HCT116 (cell line): ENCODE results near the gene GNS. TPM values are rescaled to one million over a fixed set of nuclear protein-coding genes. Genes with fewer than 3 reads are reported as not detected.

Experiments used
- ATAC-seq: fragments of 200-7000 bp; cut with Tn5 transposase; 2 replicates; pipeline ENCODE4 v1.9.1; 2020; ENCODE audit warnings: mild to moderate bottlenecking, moderate library complexity
- BruUV-seq: library from RNA; stranded (reverse); fragments of 400-500 nt; replicated peaks from 2 replicates; lab custom pipeline; 2021; lab: Mats Ljungman, UMichigan
- CTCF ChIA-PET: fragments of 300-600 bp; sonication (Branson Sonifier 250); formaldehyde crosslinking; loops from one replicate; lab custom pipeline; 2021; ENCODE audit warnings: antibody characterized with exemption; lab: Charles Lee
- POLR2A ChIA-PET: fragments of 300-600, 350-600 bp; sonication (Branson Sonifier 250); formaldehyde crosslinking; loops from one replicate; lab custom pipeline; 2021; ENCODE audit warnings: antibody characterized with exemption; lab: Charles Lee
- RAD21 ChIA-PET, 2 experiments: fragments of 300-600 bp; sonication (Branson Sonifier 250); formaldehyde crosslinking; loops; one replicate each; lab custom pipeline; 2023; ENCODE audit warnings: low total read pairs in 2 of 2; ENCODE audit not compliant: uncharacterized antibody in 2 of 2, unreplicated experiment in 2 of 2, low non-redundant PET in 1 of 2; lab: Charles Lee
- DNase-seq: peaks from one replicate; pipeline ENCODE4 v3.0.0-alpha.2; 2010; ENCODE audit warnings: low read depth, low spot score
- H2AFZ ChIP-seq: fragments of 200-600 bp; shearing (Covaris generic), sonication (generic); 2 replicates; pipeline ENCODE4 v1.6.1; 2017; ENCODE audit warnings: low read depth, mixed run types, mixed read lengths, antibody characterized with exemption, low read length; ENCODE audit not compliant: poor library complexity, severe bottlenecking
- H3K27ac ChIP-seq: 2 replicates; pipeline ENCODE4 v1.5.1; 2012; ENCODE audit warnings: low read depth, low read length
- H3K27me3 ChIP-seq: fragments of 200-600 bp; sonication (generic); 2 replicates; pipeline ENCODE4 v1.6.1; 2016; ENCODE audit warnings: mixed run types, low read length, mixed read lengths; ENCODE audit not compliant: insufficient read depth
- H3K36me3 ChIP-seq, 2 experiments: fragments of 200-500 bp in 1 of 2; fragments of 200-600 bp in 1 of 2; sonication (Bioruptor generic) in 1 of 2; sonication (generic) in 1 of 2; 2 replicates each; pipeline versions ENCODE4 v1.5.1 to v1.6.1; 2014 to 2016; ENCODE audit warnings: low read length in 2 of 2, inconsistent platforms in 1 of 2, mixed read lengths in 1 of 2, mixed run types in 1 of 2; ENCODE audit not compliant: insufficient read depth in 2 of 2, control insufficient read depth in 1 of 2
- H3K4me1 ChIP-seq, 2 experiments: fragments of 200-600 bp in 1 of 2; sonication (generic) in 1 of 2; 2 replicates each; pipeline versions ENCODE4 v1.5.1 to v1.6.1; 2012 to 2017; ENCODE audit warnings: low read length in 2 of 2, inconsistent platforms in 1 of 2, mild to moderate bottlenecking in 1 of 2, mixed read lengths in 1 of 2, mixed run types in 1 of 2, moderate library complexity in 1 of 2; ENCODE audit not compliant: insufficient read depth in 2 of 2, control insufficient read depth in 1 of 2
- H3K4me2 ChIP-seq: fragments of 200-600 bp; sonication (generic); 2 replicates; pipeline ENCODE4 v1.6.1; 2017; ENCODE audit warnings: mixed run types, low read length, mixed read lengths
- H3K4me3 ChIP-seq, 2 experiments: fragments of 200-600 bp in 1 of 2; sonication (generic) in 1 of 2; replicated peaks in 1 of 2; 2 replicates each; pipeline ENCODE4 v1.5.1; 2011 to 2016; ENCODE audit warnings: low read length in 2 of 2, control low read depth in 1 of 2, low read depth in 1 of 2, mild to moderate bottlenecking in 1 of 2, mixed read lengths in 1 of 2, mixed run types in 1 of 2
- H3K79me2 ChIP-seq: fragments of 200-600 bp; sonication (generic); 2 replicates; pipeline ENCODE4 v1.6.1; 2017; ENCODE audit warnings: mild to moderate bottlenecking, mixed run types, low read length, moderate library complexity, mixed read lengths; ENCODE audit not compliant: insufficient read depth
- H3K9ac ChIP-seq: fragments of 200-600 bp; sonication (generic); 2 replicates; pipeline ENCODE4 v1.6.1; 2016; ENCODE audit warnings: low read length, mixed read lengths
- H3K9me2 ChIP-seq: fragments of 200-600 bp; sonication (generic), shearing (Covaris generic); 2 replicates; pipeline ENCODE4 v1.6.1; 2017; ENCODE audit warnings: mixed run types, mild to moderate bottlenecking, moderate library complexity; ENCODE audit not compliant: insufficient read depth
- H3K9me3 ChIP-seq, 2 experiments: fragments of 200-500 bp in 1 of 2; fragments of 200-600 bp in 1 of 2; sonication (Bioruptor generic) in 1 of 2; sonication (generic) in 1 of 2; 2 replicates each; pipeline ENCODE4 v1.6.1; 2014 to 2017; ENCODE audit warnings: low read length in 2 of 2, mixed read lengths in 2 of 2, inconsistent platforms in 1 of 2, low read depth in 1 of 2, mild to moderate bottlenecking in 1 of 2, mixed run types in 1 of 2, moderate library complexity in 1 of 2; ENCODE audit not compliant: control insufficient read depth in 1 of 2, insufficient read depth in 1 of 2
- H4K20me1 ChIP-seq: fragments of 200-600 bp; sonication (generic), shearing (Covaris generic); 2 replicates; pipeline ENCODE4 v1.6.1; 2017; ENCODE audit warnings: mixed run types, mild to moderate bottlenecking, moderate library complexity; ENCODE audit not compliant: insufficient read depth
- CBX3 ChIP-seq: IDR thresholded peaks from 2 replicates; pipeline ENCODE4 v1.6.1; 2012; ENCODE audit warnings: low read depth
- CEBPB ChIP-seq: IDR thresholded peaks from 2 replicates; pipeline ENCODE4 v1.6.1; 2012; ENCODE audit warnings: low read depth
- EGR1 ChIP-seq: IDR thresholded peaks from 2 replicates; pipeline ENCODE4 v1.6.1; 2012; ENCODE audit warnings: low read depth
- ELF1 ChIP-seq: IDR thresholded peaks from 2 replicates; pipeline ENCODE4 v1.6.1; 2012; ENCODE audit warnings: low read depth, borderline replicate concordance
- EZH2 ChIP-seq: fragments of 200-600 bp; sonication (generic); IDR thresholded peaks from 2 replicates; pipeline ENCODE4 v1.6.1; 2017; ENCODE audit warnings: antibody characterized with exemption, mixed run types
- EZH2phosphoT487 ChIP-seq: fragments of 200-600 bp; IDR thresholded peaks from 2 replicates; pipeline ENCODE4 v1.6.1; 2018; ENCODE audit warnings: antibody characterized with exemption, borderline replicate concordance
- FOSL1 ChIP-seq: IDR thresholded peaks from 2 replicates; pipeline ENCODE4 v1.6.1; 2012; ENCODE audit warnings: low read depth
- JUND ChIP-seq: IDR thresholded peaks from 2 replicates; pipeline ENCODE4 v1.6.1; 2012
- POLR2A ChIP-seq: IDR thresholded peaks from 2 replicates; pipeline ENCODE4 v1.7.0; 2011; ENCODE audit warnings: borderline replicate concordance; ENCODE audit not compliant: insufficient read depth, insufficient read length; ENCODE audit errors: extremely low read depth
- POLR2AphosphoS5 ChIP-seq: IDR thresholded peaks from 2 replicates; pipeline ENCODE4 v1.6.1; 2011; ENCODE audit warnings: mild to moderate bottlenecking, low read depth, low read length, moderate library complexity
- RAD21 ChIP-seq: IDR thresholded peaks from 2 replicates; pipeline ENCODE4 v1.6.1; 2012; ENCODE audit warnings: low read depth, mild to moderate bottlenecking
- SIN3A ChIP-seq: IDR thresholded peaks from 2 replicates; pipeline ENCODE4 v1.6.1; 2012; ENCODE audit warnings: low read depth
- SP1 ChIP-seq: IDR thresholded peaks from 2 replicates; pipeline ENCODE4 v1.6.1; 2012; ENCODE audit warnings: low read depth
- SRF ChIP-seq: IDR thresholded peaks from 2 replicates; pipeline ENCODE4 v1.6.1; 2012; ENCODE audit warnings: low read depth
- TCF7L2 ChIP-seq: IDR thresholded peaks from 2 replicates; pipeline ENCODE4 v1.7.0; 2011; ENCODE audit warnings: borderline replicate concordance, inconsistent platforms; ENCODE audit not compliant: insufficient read depth, insufficient read length; ENCODE audit errors: extremely low read depth
- YY1 ChIP-seq: IDR thresholded peaks from 2 replicates; pipeline ENCODE4 v1.6.1; 2011; ENCODE audit warnings: low read length, low read depth, moderate library complexity, mild to moderate bottlenecking; ENCODE audit not compliant: insufficient replicate concordance; ENCODE audit errors: extremely low read depth
- ZFX ChIP-seq: fragments of 450-650 bp; IDR thresholded peaks from 2 replicates; pipeline ENCODE4 v1.6.1; 2017
- intact Hi-C: fragments of 100-400 bp; cut with micrococcal nuclease; formaldehyde crosslinking; loops from 2 replicates; pipeline ENCODE4 v1.10.0; 2022
- total RNA-seq: library from RNA; stranded (reverse); gene quantifications from one replicate; pipeline ENCODE4 v1.2.1, GENCODE V29; 2021; ENCODE audit not compliant: unreplicated experiment
- TF ChIP-seq, protein P1 (sequence below): IDR thresholded peaks from 2 replicates; pipeline ENCODE4 v1.6.1; 2012
- TF ChIP-seq, protein P2 (sequence below): IDR thresholded peaks from 2 replicates; pipeline ENCODE4 v1.6.1; 2011; ENCODE audit warnings: mild to moderate bottlenecking, low read length, moderate library complexity; ENCODE audit not compliant: insufficient replicate concordance; ENCODE audit errors: extremely low read depth
- TF ChIP-seq, protein P3 (sequence below), 3 experiments: fragments of 200-600 bp in 1 of 3; sonication (generic) in 1 of 3; IDR thresholded peaks in 2 of 3; conservative IDR thresholded peaks in 1 of 3; 2 replicates each; pipeline ENCODE4 v1.5.1; 2012 to 2017; ENCODE audit warnings: low read depth in 2 of 3, low read length in 2 of 3, antibody characterized with exemption in 1 of 3, borderline replicate concordance in 1 of 3, control low read depth in 1 of 3, mild to moderate bottlenecking in 1 of 3, mixed read lengths in 1 of 3, mixed run types in 1 of 3, moderate library complexity in 1 of 3; ENCODE audit not compliant: insufficient read depth in 1 of 3
- TF ChIP-seq, protein P4 (sequence below): IDR thresholded peaks from 2 replicates; pipeline ENCODE4 v1.6.1; 2012

Gene GNS
- total RNA-seq, 1 experiment from 2014 or later: 45.7 TPM

DNA sequence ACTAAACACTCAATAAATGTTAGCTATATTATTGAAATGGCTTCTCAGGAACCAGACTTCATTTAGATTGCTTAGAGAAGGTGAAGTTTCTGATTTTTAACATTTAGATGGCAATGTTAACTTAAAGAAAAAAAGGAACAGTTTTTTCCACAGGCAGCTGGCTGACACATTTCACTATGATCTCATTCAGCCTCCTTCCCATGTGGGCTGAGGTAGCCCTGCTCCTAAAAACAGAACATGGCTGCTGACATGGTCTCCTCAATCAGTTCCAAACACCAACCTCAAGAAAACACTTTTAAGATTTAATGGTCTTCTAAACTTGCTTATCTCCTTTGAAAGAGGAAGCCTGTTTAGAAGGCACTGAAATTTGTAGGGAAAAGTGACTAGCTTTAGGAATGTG, 23.8 kb downstream of the GNS start (continued):
- no peak for TF ChIP-seq ELF1
- TF ChIP-seq FOSL1: no peak
- no peak for TF ChIP-seq EZH2
- no peak for TF ChIP-seq EZH2phosphoT487
- no peak for TF ChIP-seq CBX3
- no peak for TF ChIP-seq SRF

DNA sequence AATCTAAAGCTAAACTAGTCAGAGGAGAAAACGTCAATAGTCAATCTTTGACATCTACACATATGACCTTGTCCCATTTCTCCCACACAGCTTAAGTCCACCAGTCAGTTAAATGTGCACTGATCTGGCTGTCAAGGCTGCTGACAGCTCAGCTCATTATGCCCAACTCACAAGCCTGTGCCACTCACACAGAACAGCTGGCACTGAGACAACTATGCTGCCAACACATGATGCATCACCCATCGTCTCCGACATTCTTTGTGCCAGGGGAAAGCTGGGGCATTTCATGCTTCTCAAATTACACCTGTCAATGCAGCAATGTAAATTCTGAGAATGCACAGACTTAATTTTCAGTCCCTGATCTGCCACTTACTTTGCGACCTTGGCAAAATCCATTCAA, 25.3 kb downstream of the GNS start:
- Histone ChIP-seq H3K79me2 (no peaks in the 10 kb centered on the region), H3K4me2 (peak overlapping the region; percentile 38), H3K9me2 (no peaks in the 10 kb centered on the region), H3K9ac (no peak overlapping the region), H4K20me1 (no peaks in the 10 kb centered on the region), H3K4me1 (peaks cover 11 to 12% of the 10 kb centered on the region in 2 experiments), H3K4me3 (no peak overlapping the region), H3K27me3 (no peaks in the 10 kb centered on the region), H3K27ac (no peak overlapping the region), H2AFZ (no peak overlapping the region), H3K36me3 (peaks cover 0 to 6% of the 10 kb centered on the region in 2 experiments; a peak in 2 of 4 replicates), H3K9me3 (no peaks in the 10 kb centered on the region)
- CTCF ChIA-PET: interaction anchor here (0.7 kb wide), 1 partner anchor 68 kb away, joined by 3 read pairs; no protein-coding TSS in a partner anchor
- TF ChIP-seq SP1: peak; percentile 40
- no peak for TF ChIP-seq CEBPB
- no peak for TF ChIP-seq RAD21
- TF ChIP-seq, protein P1, sequence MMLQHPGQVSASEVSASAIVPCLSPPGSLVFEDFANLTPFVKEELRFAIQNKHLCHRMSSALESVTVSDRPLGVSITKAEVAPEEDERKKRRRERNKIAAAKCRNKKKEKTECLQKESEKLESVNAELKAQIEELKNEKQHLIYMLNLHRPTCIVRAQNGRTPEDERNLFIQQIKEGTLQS: no peak
- TF ChIP-seq, protein P2, sequence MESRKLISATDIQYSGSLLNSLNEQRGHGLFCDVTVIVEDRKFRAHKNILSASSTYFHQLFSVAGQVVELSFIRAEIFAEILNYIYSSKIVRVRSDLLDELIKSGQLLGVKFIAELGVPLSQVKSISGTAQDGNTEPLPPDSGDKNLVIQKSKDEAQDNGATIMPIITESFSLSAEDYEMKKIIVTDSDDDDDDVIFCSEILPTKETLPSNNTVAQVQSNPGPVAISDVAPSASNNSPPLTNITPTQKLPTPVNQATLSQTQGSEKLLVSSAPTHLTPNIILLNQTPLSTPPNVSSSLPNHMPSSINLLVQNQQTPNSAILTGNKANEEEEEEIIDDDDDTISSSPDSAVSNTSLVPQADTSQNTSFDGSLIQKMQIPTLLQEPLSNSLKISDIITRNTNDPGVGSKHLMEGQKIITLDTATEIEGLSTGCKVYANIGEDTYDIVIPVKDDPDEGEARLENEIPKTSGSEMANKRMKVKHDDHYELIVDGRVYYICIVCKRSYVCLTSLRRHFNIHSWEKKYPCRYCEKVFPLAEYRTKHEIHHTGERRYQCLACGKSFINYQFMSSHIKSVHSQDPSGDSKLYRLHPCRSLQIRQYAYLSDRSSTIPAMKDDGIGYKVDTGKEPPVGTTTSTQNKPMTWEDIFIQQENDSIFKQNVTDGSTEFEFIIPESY: peak; percentile 31
- TF ChIP-seq, protein P3, sequence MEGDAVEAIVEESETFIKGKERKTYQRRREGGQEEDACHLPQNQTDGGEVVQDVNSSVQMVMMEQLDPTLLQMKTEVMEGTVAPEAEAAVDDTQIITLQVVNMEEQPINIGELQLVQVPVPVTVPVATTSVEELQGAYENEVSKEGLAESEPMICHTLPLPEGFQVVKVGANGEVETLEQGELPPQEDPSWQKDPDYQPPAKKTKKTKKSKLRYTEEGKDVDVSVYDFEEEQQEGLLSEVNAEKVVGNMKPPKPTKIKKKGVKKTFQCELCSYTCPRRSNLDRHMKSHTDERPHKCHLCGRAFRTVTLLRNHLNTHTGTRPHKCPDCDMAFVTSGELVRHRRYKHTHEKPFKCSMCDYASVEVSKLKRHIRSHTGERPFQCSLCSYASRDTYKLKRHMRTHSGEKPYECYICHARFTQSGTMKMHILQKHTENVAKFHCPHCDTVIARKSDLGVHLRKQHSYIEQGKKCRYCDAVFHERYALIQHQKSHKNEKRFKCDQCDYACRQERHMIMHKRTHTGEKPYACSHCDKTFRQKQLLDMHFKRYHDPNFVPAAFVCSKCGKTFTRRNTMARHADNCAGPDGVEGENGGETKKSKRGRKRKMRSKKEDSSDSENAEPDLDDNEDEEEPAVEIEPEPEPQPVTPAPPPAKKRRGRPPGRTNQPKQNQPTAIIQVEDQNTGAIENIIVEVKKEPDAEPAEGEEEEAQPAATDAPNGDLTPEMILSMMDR (IDR thresholded peaks at IDR 0.05 in 2 of 3, conservative IDR thresholded peaks at IDR 0.05 in 1 of 3; ENCODE audit: borderline replicate concordance in 1 of 3, insufficient read depth in 1 of 3, low read depth in 2 of 3, low read length in 2 of 3): no peak
- TF ChIP-seq ZFX: no peak
- no peak for TF ChIP-seq TCF7L2
- no peak for TF ChIP-seq EZH2phosphoT487
- peak; percentile 35; the same call in 1 of the 2 replicates for TF ChIP-seq POLR2AphosphoS5
- TF ChIP-seq CBX3: peak; percentile 69; the same call in 1 of the 2 replicates
- TF ChIP-seq EGR1: no peak
- peak; percentile 73 for TF ChIP-seq SIN3A
- TF ChIP-seq SRF: no peak; the same call in 1 of the 2 replicates
- TF ChIP-seq EZH2: no peak
- no peak for TF ChIP-seq POLR2A
- TF ChIP-seq YY1: no peak
- TF ChIP-seq, protein P4, sequence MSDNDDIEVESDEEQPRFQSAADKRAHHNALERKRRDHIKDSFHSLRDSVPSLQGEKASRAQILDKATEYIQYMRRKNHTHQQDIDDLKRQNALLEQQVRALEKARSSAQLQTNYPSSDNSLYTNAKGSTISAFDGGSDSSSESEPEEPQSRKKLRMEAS: peak; percentile 40
- TF ChIP-seq JUND: peak; percentile 43
- peak; percentile 67 for TF ChIP-seq FOSL1
- TF ChIP-seq ELF1: no peak
- peak; percentile 23 for DNase-seq
- POLR2A ChIA-PET: no interaction called here
- intact Hi-C loops: no loop called here
- BruUV-seq: no TSS peak
- peak; percentile 50; the same call in 1 of the 2 replicates for ATAC-seq
- RAD21 ChIA-PET: no interaction called here
